Loucy (cell line): ENCODE data around the gene STT3B.

Experiments
- CTCF ChIP-seq: fragments of 200-600 bp; sonication (generic); conservative IDR thresholded peaks from 2 replicates; pipeline ENCODE4 v1.5.1; 2014; ENCODE audit warnings: mild to moderate bottlenecking, antibody characterized with exemption, low read length
- EZH2phosphoT487 ChIP-seq: fragments of 200-600 bp; IDR thresholded peaks from 2 replicates; pipeline ENCODE4 v1.6.1; 2018; ENCODE audit warnings: antibody characterized with exemption, mild to moderate bottlenecking, moderate library complexity, borderline replicate concordance

GRCh38 chr3:31529421-31529820, 3.3 kb upstream of the STT3B start:
- no peak for TF ChIP-seq CTCF
- no peak for TF ChIP-seq EZH2phosphoT487
